Stomach smooth muscle (tissue), 2 donors: ENCODE data around the gene XPO1.
"Not testable (repeated sequence)": the region's sequence is repeated elsewhere in the genome, so short reads cannot be mapped to it uniquely, and the experiment has no call there.

ENCODE experiments used
- H3K27ac ChIP-seq: one replicate; pipeline ENCODE4 v1.7.0; 2013; ENCODE audit warnings: mild to moderate bottlenecking, low read length, inconsistent platforms
- H3K27me3 ChIP-seq, 2 donors: one replicate each; pipeline ENCODE4 v1.7.0; 2013; ENCODE audit warnings: low read length in 2 of 2; ENCODE audit not compliant: insufficient read depth in 2 of 2, control insufficient read depth in 1 of 2
- H3K36me3 ChIP-seq, 2 donors: one replicate each; pipeline ENCODE4 v1.7.0; 2013; ENCODE audit warnings: low read length in 2 of 2; ENCODE audit not compliant: control insufficient read depth in 2 of 2, insufficient read depth in 2 of 2
- H3K4me1 ChIP-seq: one replicate; pipeline ENCODE4 v1.7.0; 2013; ENCODE audit warnings: low read length; ENCODE audit not compliant: control insufficient read depth, insufficient read depth
- H3K4me3 ChIP-seq, 2 donors: one replicate each; pipeline ENCODE4 v1.7.0; 2013; ENCODE audit warnings: low read length in 2 of 2
- H3K9ac ChIP-seq, 2 donors: one replicate each; pipeline ENCODE4 v1.7.0; 2013; ENCODE audit warnings: low read length in 2 of 2, mild to moderate bottlenecking in 1 of 2
- H3K9me3 ChIP-seq, 2 donors: one replicate each; pipeline ENCODE4 v1.7.0; 2013; ENCODE audit warnings: low read length in 2 of 2; ENCODE audit not compliant: control insufficient read depth in 2 of 2
- donor health status: healthy.
- donor health status: Pancreatic carcinoma.

Gene XPO1

GRCh38 chr2:61468231-61468630 is 69.9 kb downstream of the XPO1 start:
- not testable (repeated sequence) for H3K27me3 ChIP-seq, H3K27ac ChIP-seq
- peaks cover 12% of the 10 kb centered on the region for H3K4me1 ChIP-seq

GRCh38 chr2:61465045-61465444 is 73.1 kb downstream of the XPO1 start:
- H3K4me1 ChIP-seq = peaks cover 12% of the 10 kb centered on the region
- H3K27me3 ChIP-seq = no peaks in the 10 kb centered on the region
- no peak overlapping the region for H3K4me3 ChIP-seq
- no peak overlapping the region for H3K27ac ChIP-seq
- H3K9ac ChIP-seq = no peak overlapping the region
- no peaks in the 10 kb centered on the region for H3K9me3 ChIP-seq
- no peaks in the 10 kb centered on the region for H3K36me3 ChIP-seq

More at GRCh38 chr2:61468231-61468630, 69.9 kb downstream of the XPO1 start:
- H3K9me3 ChIP-seq, H3K36me3 ChIP-seq, H3K9ac ChIP-seq, H3K4me3 ChIP-seq: not testable (repeated sequence)

GRCh38 chr2:61463769-61464475 is 74.2 kb downstream of the XPO1 start:
- Histone ChIP-seq H3K27me3 (no peaks in the 10 kb centered on the region), H3K4me3 (no peak overlapping the region), H3K27ac (no peak overlapping the region), H3K9ac (no peak overlapping the region), H3K36me3 (no peaks in the 10 kb centered on the region), H3K4me1 (peaks cover 12% of the 10 kb centered on the region), H3K9me3 (no peaks in the 10 kb centered on the region)

- Histone ChIP-seq H3K4me3 (no peak overlapping the region), H3K36me3 (no peaks in the 10 kb centered on the region), H3K9me3 (no peaks in the 10 kb centered on the region)
Measured at GRCh38 chr2:61461404-61461803, 76.8 kb downstream of the XPO1 start.

GRCh38 chr2:61460163-61460562 is 78.0 kb downstream of the XPO1 start:
- Histone ChIP-seq H3K27ac (no peak overlapping the region), H3K4me3 (no peak overlapping the region), H3K36me3 (no peaks in the 10 kb centered on the region), H3K9me3 (no peaks in the 10 kb centered on the region), H3K9ac (no peak overlapping the region), H3K4me1 (peaks cover 9% of the 10 kb centered on the region), H3K27me3 (no peaks in the 10 kb centered on the region)

More at GRCh38 chr2:61461404-61461803, 76.8 kb downstream of the XPO1 start:
- Histone ChIP-seq H3K4me1 (peaks cover 9% of the 10 kb centered on the region), H3K27ac (no peak overlapping the region), H3K27me3 (no peaks in the 10 kb centered on the region), H3K9ac (no peak overlapping the region)

- no peak overlapping the region for H3K9ac ChIP-seq
- H3K27ac ChIP-seq = no peak overlapping the region
- H3K4me3 ChIP-seq = no peak overlapping the region
- no peaks in the 10 kb centered on the region for H3K36me3 ChIP-seq
- peaks cover 6% of the 10 kb centered on the region for H3K4me1 ChIP-seq
- no peaks in the 10 kb centered on the region for H3K27me3 ChIP-seq
- H3K9me3 ChIP-seq = no peaks in the 10 kb centered on the region
Measured at GRCh38 chr2:61456746-61457420, 81.3 kb downstream of the XPO1 start.

GRCh38 chr2:61456070-61456745 is 81.9 kb downstream of the XPO1 start:
- H3K27ac ChIP-seq = no peak overlapping the region

GRCh38 chr2:61454972-61455371 is 83.2 kb downstream of the XPO1 start:
- H3K9ac ChIP-seq, H3K4me1 ChIP-seq, H3K27ac ChIP-seq, H3K4me3 ChIP-seq, H3K9me3 ChIP-seq, H3K36me3 ChIP-seq, H3K27me3 ChIP-seq: not testable (repeated sequence)

More at GRCh38 chr2:61456070-61456745, 81.9 kb downstream of the XPO1 start:
- Histone ChIP-seq H3K4me1 (peaks cover 6% of the 10 kb centered on the region), H3K36me3 (no peaks in the 10 kb centered on the region), H3K9ac (no peak overlapping the region), H3K4me3 (no peak overlapping the region), H3K9me3 (no peaks in the 10 kb centered on the region), H3K27me3 (no peaks in the 10 kb centered on the region)

GRCh38 chr2:61454383-61454782 is 83.8 kb downstream of the XPO1 start:
- Histone ChIP-seq H3K27ac (no peak overlapping the region), H3K4me1 (peaks cover 6% of the 10 kb centered on the region), H3K36me3 (no peaks in the 10 kb centered on the region), H3K27me3 (no peaks in the 10 kb centered on the region), H3K4me3 (no peak overlapping the region), H3K9me3 (no peaks in the 10 kb centered on the region), H3K9ac (no peak overlapping the region)

- Histone ChIP-seq H3K4me1 (peaks cover 6% of the 10 kb centered on the region), H3K4me3 (no peak overlapping the region), H3K27ac (no peak overlapping the region), H3K9ac (no peak overlapping the region), H3K36me3 (no peaks in the 10 kb centered on the region), H3K27me3 (no peaks in the 10 kb centered on the region), H3K9me3 (no peaks in the 10 kb centered on the region)
Measured at GRCh38 chr2:61452392-61452791, 85.8 kb downstream of the XPO1 start.

GRCh38 chr2:61451178-61451577 is 87.0 kb downstream of the XPO1 start:
- Histone ChIP-seq H3K4me1 (no peaks in the 10 kb centered on the region), H3K27me3 (no peaks in the 10 kb centered on the region), H3K27ac (no peak overlapping the region), H3K36me3 (no peaks in the 10 kb centered on the region), H3K4me3 (no peak overlapping the region), H3K9ac (no peak overlapping the region), H3K9me3 (no peaks in the 10 kb centered on the region)
